Activated naive CD4-positive, alpha-beta T cell treated with anti-CD3 and anti-CD28 coated beads, Interleukin-2, amount 10 ng/mL, durations not matched to agents 7 days and 5 days (primary cell): ENCODE results near the gene SHH.

Source experiments
- CTCF ChIA-PET: fragments of 350-600 bp; sonication (Branson Sonifier 250); formaldehyde crosslinking; loops from one replicate; lab custom pipeline; 2021; ENCODE audit warnings: antibody characterized with exemption; lab: Charles Lee
- DNase-seq: peaks from one replicate; pipeline ENCODE4 v3.0.0-alpha.2; 2020
- H3K27ac Mint-ChIP-seq: one replicate; pipeline ENCODE4 v1.8.0; 2021; ENCODE audit warnings: mild to moderate bottlenecking, moderate library complexity, mixed read lengths
- H3K27me3 Mint-ChIP-seq: one replicate; pipeline ENCODE4 v1.8.0; 2021; ENCODE audit warnings: mild to moderate bottlenecking, mixed read lengths
- H3K36me3 Mint-ChIP-seq: one replicate; pipeline ENCODE4 v1.8.0; 2021; ENCODE audit warnings: mixed read lengths
- H3K4me1 Mint-ChIP-seq: one replicate; pipeline ENCODE4 v1.8.0; 2021; ENCODE audit warnings: mixed read lengths
- H3K4me3 Mint-ChIP-seq: one replicate; pipeline ENCODE4 v1.8.0; 2021; ENCODE audit warnings: mild to moderate bottlenecking, moderate library complexity, mixed read lengths
- H3K9me3 Mint-ChIP-seq: one replicate; pipeline ENCODE4 v1.8.0; 2021; ENCODE audit warnings: mixed read lengths

Gene SHH

DNA sequence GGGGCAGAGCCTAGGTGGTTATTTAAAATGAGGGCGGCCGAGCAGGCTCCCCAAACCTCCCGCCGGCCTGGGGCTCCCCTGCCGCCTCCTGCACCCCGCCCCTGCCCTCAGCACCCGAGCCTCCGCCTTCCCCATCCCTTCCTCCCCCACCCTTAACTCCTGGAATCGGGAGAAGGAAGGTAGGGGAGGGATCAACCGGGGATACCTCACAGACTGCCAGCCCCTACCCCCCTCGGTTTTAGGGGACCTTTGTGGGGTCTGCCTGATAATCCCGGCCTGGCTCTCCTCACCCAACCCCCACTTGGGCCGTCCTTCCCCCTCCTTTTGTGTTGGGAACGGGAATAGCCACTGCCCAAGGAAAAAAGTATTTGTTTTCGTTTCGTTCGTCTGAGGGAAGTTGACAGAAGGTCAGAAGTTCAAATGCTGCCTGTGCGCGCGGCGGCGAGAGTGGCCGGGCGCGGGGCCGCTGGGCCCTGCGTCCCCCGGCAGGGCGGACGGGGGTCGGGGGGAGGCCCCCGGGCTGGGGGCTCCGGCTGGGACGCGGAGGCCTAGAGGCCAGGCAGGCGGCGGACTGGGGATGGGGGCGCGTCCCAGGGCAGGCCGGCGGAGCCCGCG is 2.8 kb downstream of the SHH start:
- H3K27me3 Mint-ChIP-seq: peaks cover 99% of the 10 kb centered on the region
- H3K36me3 Mint-ChIP-seq: peaks cover 2% of the 10 kb centered on the region
- no peak overlapping the region for H3K4me3 Mint-ChIP-seq
- no peak for DNase-seq
- H3K9me3 Mint-ChIP-seq: no peaks in the 10 kb centered on the region
- CTCF ChIA-PET: no interaction called here
- H3K4me1 Mint-ChIP-seq: peaks cover 31% of the 10 kb centered on the region
- H3K27ac Mint-ChIP-seq: no peak overlapping the region

DNA sequence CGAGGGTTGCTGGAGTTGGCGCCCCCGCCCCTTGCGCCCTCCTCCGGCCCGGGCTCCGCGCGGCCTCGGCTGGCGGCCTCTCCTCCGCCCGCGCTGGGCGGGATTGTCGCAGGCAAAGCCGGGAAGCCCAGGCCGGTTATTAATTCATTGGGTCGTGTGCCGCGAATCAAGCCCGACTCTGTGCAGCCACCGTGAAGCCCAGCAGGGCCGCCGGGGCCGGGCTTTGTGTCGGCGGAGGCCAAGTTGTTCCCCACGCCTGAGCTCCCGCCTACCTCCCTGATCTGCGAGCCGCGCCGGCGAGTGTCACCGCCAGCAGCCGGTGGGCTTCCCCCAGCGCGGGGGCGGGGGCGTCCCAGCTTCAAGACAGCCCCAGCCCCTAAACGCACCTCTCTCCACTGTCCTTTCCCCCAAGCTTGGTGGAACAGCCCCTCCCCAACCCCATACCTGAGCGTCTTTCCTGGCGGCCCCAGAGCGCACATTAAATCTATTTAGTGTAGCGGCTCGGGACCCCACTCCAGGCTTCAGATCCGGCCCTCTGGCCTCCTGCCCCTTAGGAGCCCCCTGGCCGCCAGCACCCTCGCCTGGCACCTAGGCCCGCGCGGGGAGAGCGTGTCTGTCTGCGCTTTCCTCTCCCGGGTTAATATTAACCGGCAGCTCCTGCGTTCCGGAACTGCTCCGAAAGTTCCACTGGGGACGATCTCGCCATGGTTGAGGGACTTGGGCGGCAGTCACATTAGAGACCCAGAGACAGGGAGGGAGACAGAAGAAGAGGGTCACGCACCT is 3.5 kb downstream of the SHH start:
- peak overlapping the region; percentile 28 for H3K27ac Mint-ChIP-seq
- no peak for DNase-seq
- H3K9me3 Mint-ChIP-seq: no peaks in the 10 kb centered on the region
- H3K4me1 Mint-ChIP-seq: peaks cover 34% of the 10 kb centered on the region
- peaks cover 2% of the 10 kb centered on the region for H3K36me3 Mint-ChIP-seq
- no peak overlapping the region for H3K4me3 Mint-ChIP-seq
- H3K27me3 Mint-ChIP-seq: peaks cover 99% of the 10 kb centered on the region
- CTCF ChIA-PET: no interaction called here

DNA sequence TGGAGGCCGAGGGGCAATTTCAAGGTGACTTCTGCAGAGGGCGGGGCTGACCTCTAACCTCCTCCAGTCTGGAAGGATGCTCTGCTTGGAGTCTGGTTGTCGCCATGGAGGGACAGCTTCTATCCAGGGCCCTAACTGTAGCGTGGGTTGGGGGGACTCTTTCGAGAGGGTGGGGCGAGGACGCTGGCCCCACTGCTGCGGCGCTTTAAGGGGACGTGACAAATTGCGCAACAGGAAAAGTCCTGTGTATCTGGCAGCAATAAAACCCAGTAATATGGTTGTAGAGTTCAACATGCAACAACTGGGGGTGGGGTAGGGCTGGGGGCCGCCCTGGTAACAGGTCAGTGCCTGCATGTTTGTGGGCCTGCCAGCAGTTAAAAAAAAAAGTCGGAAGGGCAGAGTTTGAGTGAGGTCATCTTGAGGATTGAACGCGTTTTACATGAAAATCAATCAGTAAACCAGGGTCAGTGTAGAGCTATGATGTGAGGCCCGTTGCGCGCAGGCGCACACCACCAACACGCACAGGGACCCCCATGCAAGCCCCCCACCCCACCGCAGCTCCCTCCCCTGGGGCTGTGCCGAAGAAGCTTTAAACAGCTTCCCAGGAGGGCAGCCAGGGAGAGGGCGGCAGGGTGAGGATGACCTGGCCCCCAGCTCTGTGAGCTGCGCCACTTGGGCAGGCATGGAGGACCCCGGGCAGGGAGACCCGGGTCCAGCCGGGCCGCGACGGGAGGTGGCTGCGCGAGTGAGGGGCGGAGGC is 4.3 kb downstream of the SHH start:
- DNase-seq: no peak
- no peaks in the 10 kb centered on the region for H3K9me3 Mint-ChIP-seq
- H3K4me3 Mint-ChIP-seq: peak overlapping the region; percentile 15
- peak overlapping the region; percentile 73 for H3K27ac Mint-ChIP-seq
- H3K27me3 Mint-ChIP-seq: peaks cover 98% of the 10 kb centered on the region
- CTCF ChIA-PET: no interaction called here
- H3K36me3 Mint-ChIP-seq: peaks cover 2% of the 10 kb centered on the region
- peaks cover 37% of the 10 kb centered on the region for H3K4me1 Mint-ChIP-seq

DNA sequence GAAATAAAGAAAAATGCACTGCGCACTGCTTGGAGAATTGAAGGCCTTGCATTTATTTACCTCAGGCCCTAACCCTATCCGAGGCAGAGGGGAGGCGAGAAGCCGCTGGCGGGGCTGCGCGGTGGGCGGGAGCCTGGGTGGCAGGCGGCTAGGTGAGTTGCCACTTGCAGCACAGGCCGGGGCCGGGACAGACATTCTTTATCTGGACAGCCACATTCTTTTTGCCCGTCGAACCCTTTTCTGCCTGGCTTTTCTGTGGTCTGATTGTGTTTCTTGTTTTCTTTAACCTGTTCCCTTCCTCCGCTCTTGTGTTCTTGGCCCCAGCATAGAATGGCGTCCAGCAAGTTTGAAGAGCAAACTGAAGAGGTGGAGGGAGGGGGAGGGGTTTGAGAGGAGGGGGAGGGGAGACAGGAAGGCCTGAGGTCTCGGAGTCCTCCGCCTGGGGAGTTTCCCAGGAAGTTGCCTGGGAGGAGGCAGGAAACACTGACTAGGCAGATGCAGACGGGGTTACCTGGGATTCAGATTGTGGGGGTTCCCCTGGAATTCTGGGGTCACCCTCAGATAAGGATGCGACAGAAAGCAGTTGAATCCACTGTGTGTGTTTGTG is 5.1 kb downstream of the SHH start:
- peak overlapping the region; percentile 65 for H3K27ac Mint-ChIP-seq
- peaks cover 3% of the 10 kb centered on the region for H3K36me3 Mint-ChIP-seq
- peaks cover 40% of the 10 kb centered on the region for H3K4me1 Mint-ChIP-seq
- CTCF ChIA-PET: no interaction called here
- H3K27me3 Mint-ChIP-seq: peaks cover 98% of the 10 kb centered on the region
- DNase-seq: no peak
- no peaks in the 10 kb centered on the region for H3K9me3 Mint-ChIP-seq
- peak overlapping the region; percentile 15 for H3K4me3 Mint-ChIP-seq

DNA sequence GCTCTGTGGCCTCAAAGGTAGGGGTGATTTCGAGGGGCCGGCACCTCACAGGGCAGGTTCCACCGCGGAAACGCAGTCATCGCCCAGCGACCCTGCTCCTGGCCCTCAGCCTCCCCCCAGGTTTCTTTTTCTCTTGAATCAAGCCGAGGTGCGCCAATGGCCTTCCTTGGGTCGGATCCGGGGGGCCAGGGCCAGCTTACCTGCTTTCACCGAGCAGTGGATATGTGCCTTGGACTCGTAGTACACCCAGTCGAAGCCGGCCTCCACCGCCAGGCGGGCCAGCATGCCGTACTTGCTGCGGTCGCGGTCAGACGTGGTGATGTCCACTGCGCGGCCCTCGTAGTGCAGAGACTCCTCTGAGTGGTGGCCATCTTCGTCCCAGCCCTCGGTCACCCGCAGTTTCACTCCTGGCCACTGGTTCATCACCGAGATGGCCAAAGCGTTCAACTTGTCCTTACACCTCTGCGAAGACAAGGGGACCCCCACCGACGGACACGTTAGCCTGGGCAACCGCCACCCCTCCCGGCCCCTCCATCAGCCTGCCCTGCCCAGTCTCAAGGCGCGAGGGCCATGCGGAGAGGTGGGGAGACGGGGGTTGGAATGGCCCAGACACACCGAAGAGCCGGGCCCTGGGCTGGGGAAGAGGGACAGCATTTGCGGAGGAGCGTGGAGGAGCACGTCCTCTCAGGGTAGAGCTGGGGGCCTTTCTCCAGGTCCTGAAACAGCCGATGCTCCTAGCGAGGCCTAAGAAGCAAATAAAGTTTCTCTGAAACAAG is 6.0 kb downstream of the SHH start:
- peaks cover 33% of the 10 kb centered on the region for H3K4me1 Mint-ChIP-seq
- peaks cover 97% of the 10 kb centered on the region for H3K27me3 Mint-ChIP-seq
- H3K4me3 Mint-ChIP-seq: no peak overlapping the region
- peaks cover 2% of the 10 kb centered on the region for H3K36me3 Mint-ChIP-seq
- CTCF ChIA-PET: interaction anchor here (0.7 kb wide), 1 partner anchor 183 kb away, joined by 3 read pairs; no protein-coding TSS in a partner anchor
- no peak overlapping the region for H3K27ac Mint-ChIP-seq
- DNase-seq: no peak
- no peaks in the 10 kb centered on the region for H3K9me3 Mint-ChIP-seq

DNA sequence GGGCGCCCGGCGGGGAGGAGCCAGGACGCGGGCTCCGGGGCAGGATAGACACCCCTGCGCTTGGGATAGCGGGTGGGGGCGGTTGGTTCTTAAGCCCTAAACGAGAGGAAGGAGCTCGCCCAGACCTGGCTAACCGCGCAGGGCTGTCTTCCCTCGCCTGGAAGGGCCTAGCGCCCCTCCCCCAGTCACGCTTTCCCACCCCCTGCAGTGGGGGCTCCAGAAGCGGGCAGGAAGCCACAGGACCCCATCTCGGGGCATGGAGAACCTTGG is 6.5 kb downstream of the SHH start:
- no peak for DNase-seq
- CTCF ChIA-PET: interaction anchor here (0.7 kb wide), 1 partner anchor 183 kb away, joined by 3 read pairs; no protein-coding TSS in a partner anchor
- H3K27me3 Mint-ChIP-seq: peaks cover 97% of the 10 kb centered on the region
- peaks cover 2% of the 10 kb centered on the region for H3K36me3 Mint-ChIP-seq
- H3K4me3 Mint-ChIP-seq: no peak overlapping the region
- H3K27ac Mint-ChIP-seq: no peak overlapping the region
- H3K4me1 Mint-ChIP-seq: peaks cover 33% of the 10 kb centered on the region
- no peaks in the 10 kb centered on the region for H3K9me3 Mint-ChIP-seq

DNA sequence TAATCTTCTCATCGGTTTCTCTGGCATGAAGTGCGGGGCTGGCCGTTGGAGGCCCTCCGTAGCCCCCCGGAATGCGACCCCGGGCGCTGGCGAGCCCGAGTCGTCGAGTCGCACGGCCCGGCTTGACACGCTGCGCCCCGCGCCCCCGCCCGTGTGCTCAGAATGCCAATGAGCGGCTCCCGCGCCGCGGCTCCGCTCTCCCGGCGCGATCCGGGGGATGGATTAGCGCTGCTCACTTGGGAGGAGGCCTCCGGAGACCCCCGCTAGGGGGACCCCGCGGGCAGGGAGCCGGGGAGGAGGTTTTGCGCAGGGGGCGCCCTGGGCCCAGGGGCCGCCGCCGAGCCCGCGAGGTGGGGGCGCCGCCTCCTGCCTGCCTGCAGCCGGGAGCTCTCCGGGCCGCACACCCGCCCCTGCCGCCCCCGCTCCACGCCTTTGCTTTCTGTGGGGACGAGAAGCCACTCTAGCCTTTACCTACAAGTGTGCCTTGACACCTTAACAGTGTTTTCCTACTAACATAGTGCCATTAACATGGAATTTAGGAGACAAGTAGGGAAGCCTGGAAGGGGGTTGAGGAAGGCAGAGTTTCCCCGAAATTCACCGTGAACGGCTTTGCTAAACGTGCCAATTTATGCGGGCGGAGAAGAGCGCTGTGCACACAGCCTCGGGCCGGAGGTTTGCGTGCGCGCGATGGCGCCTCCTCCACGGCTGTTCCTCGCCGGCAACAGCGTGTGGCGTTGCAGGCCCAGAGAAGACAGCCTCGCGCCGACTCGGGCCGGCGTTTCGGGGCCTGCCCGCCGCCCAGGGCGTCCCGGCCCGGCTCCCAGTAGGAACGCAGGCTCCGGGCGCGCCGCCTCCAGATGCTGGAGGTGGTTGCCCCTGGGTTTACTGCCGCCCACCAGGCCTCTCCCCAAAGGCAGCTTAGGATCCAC is 7.1 kb downstream of the SHH start:
- peaks cover 33% of the 10 kb centered on the region for H3K4me1 Mint-ChIP-seq
- CTCF ChIA-PET: interaction anchor here (0.7 kb wide), 1 partner anchor 182 kb away, joined by 3 read pairs; no protein-coding TSS in a partner anchor
- peak overlapping the region; percentile 48 for H3K4me3 Mint-ChIP-seq
- H3K27ac Mint-ChIP-seq: peak overlapping the region; percentile 53
- H3K27me3 Mint-ChIP-seq: peaks cover 97% of the 10 kb centered on the region
- H3K36me3 Mint-ChIP-seq: peaks cover 2% of the 10 kb centered on the region
- peak; percentile 67 for DNase-seq
- no peaks in the 10 kb centered on the region for H3K9me3 Mint-ChIP-seq

DNA sequence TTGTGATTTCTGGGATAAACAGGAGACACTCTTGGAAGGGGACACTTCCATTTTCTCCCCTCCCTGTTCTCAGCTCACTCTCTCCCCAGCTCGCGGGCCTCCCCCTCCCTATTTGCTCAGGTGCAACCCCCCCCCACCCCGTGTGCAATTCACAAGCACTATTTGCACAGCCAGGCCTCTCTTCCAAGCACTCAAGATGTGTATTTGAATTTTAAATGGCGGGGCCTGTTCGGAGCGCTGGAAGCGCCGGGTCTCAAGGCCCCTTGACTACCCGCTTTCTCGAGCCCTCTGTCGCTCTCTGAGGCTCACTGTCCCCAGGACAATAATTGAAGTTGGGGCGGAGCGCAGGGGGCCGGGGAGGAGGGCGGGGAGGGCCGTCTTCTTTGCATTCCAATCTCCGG is 7.8 kb downstream of the SHH start:
- Mint-ChIP-seq H3K4me3 (no peak overlapping the region), H3K4me1 (peaks cover 31% of the 10 kb centered on the region), H3K27me3 (peaks cover 98% of the 10 kb centered on the region), H3K36me3 (peaks cover 2% of the 10 kb centered on the region), H3K9me3 (no peaks in the 10 kb centered on the region), H3K27ac (no peak overlapping the region)
- CTCF ChIA-PET: no interaction called here
- DNase-seq: no peak

DNA sequence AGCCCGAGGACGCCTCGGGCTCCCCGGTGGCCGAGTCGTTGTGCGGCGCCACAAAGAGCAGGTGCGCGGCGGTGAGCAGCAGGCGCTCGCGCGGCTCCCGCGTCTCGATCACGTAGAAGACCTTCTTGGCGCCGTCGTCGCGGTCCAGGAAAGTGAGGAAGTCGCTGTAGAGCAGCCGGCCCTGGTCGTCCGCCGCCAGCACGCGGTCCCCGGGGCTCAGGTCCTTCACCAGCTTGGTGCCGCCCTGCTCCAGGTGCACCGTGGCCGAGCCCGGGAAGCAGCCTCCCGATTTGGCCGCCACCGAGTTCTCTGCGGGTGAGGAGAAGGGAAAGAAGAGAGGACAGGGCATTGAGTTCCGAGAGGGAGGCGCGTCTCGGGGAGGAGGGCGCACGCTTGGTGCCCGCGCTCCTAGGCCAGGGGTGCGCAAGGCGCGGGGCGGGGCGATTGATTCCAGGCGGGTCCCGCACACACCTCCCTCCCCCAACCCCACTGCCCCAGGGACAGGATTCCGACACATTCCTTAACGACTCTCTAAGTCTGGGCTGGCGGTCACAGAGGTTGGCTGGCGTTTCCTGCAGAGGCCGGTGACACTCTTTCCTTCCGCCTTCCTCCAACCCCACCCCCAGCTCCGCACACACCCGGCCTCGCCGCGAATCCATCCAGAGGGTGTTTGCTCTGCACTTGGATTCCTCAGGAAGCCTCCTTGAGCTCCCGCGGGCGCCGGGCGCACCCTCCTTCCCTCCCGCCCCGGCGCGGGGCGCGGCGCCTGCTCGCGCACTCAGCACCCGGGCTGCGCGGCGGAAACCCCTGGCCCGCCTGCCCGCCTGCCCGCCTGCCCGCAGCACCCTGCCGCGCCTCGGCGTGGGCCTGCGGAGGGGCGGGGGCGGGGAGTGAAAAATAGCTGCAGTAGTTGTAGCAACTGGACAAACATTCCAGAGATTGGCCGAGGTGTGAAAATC is 8.6 kb downstream of the SHH start:
- Mint-ChIP-seq H3K9me3 (no peaks in the 10 kb centered on the region), H3K4me3 (peak overlapping the region; percentile 73), H3K27ac (no peak overlapping the region), H3K4me1 (peaks cover 32% of the 10 kb centered on the region), H3K27me3 (peaks cover 98% of the 10 kb centered on the region), H3K36me3 (peaks cover 2% of the 10 kb centered on the region)
- peak; percentile 36 for DNase-seq
- CTCF ChIA-PET: no interaction called here

DNA sequence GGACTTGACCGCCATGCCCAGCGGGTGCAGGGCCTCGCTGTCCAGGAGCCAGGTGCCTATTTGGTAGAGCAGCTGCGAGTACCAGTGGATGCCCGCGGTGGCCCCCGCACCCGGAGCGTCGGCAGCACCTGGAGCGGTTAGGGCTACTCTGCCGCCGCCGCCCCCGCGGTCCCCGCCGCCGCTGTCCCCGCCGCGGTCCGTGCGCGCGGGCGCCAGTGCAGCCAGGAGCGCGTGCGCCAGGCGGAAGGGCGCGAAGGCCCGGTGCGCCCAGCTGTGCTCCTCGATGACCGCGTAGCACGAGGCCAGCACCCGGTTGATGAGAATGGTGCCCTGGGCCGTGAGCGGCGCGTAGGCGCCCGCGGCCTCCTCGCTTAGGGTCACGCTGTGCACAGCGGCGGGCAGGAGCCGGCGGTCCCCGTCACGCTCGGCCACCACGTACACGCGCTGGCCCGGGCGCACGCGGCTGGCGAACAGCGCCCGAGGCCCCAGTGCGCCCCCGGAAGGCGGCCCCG is 9.3 kb downstream of the SHH start:
- Mint-ChIP-seq H3K4me1 (peaks cover 38% of the 10 kb centered on the region), H3K27me3 (peaks cover 98% of the 10 kb centered on the region), H3K4me3 (no peak overlapping the region), H3K27ac (no peak overlapping the region), H3K36me3 (peaks cover 2% of the 10 kb centered on the region), H3K9me3 (no peaks in the 10 kb centered on the region)
- no peak for DNase-seq
- CTCF ChIA-PET: no interaction called here

DNA sequence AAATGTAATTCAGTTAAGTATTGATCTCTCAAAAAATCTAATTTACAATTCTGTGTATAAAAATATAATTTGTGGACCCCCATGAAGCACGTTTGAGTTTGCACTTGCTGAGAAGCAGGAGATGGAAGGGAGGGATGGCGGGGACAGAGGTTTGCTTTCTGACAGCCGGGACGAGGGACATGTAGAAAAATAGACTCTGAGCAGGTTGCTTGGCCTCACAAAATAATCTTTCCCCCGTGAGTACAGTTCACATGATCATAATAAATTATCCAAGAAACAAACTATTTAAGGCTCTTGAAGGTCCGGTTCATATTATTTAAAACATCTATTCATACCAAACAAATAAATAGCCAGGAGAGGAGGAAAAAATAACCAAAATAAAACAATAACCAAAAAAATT is 10.0 kb downstream of the SHH start:
- Mint-ChIP-seq H3K27ac (no peak overlapping the region), H3K9me3 (no peaks in the 10 kb centered on the region), H3K4me1 (peaks cover 33% of the 10 kb centered on the region), H3K4me3 (no peak overlapping the region), H3K27me3 (peaks cover 98% of the 10 kb centered on the region), H3K36me3 (peaks cover 2% of the 10 kb centered on the region)
- CTCF ChIA-PET: no interaction called here
- no peak for DNase-seq

DNA sequence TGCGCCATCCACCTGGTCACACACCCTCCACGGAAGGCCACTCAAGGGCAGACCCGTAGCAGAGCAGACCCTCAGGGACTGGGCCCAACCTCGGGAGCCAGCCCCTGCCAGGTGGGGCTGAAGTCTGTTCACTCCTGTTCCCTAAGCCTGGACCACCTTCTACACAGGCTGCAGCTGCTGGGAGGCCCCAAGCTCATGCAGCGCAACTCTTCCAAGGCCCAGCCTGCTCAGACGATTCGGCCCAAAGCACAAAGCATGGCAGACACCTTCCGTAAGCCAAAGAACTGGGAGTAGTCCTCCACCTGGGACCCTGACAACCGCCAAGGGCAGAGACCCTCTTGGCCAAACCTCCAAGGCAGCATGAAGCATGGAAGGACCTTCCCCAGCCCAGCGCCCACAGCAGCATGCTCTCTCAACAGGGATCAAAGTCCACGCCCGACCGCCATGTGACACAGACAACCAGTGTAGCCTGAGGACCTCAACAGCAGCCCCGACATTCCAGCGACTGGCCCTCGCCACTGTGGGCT is 11.5 kb downstream of the SHH start:
- DNase-seq: no peak
- H3K4me1 Mint-ChIP-seq: peaks cover 24% of the 10 kb centered on the region
- peaks cover 98% of the 10 kb centered on the region for H3K27me3 Mint-ChIP-seq
- CTCF ChIA-PET: no interaction called here
- H3K4me3 Mint-ChIP-seq: no peak overlapping the region
- H3K27ac Mint-ChIP-seq: no peak overlapping the region
- peaks cover 2% of the 10 kb centered on the region for H3K36me3 Mint-ChIP-seq
- no peaks in the 10 kb centered on the region for H3K9me3 Mint-ChIP-seq
